DOHH2 (cell line): ENCODE data around the gene KSR1.

Experiments used
- H3F3A ChIP-seq: fragments of 200-600 bp; sonication (generic), shearing (Covaris generic); 2 replicates; pipeline ENCODE4 v1.6.0; 2016; ENCODE audit warnings: antibody characterized with exemption, mild to moderate bottlenecking; ENCODE audit not compliant: control insufficient read depth, insufficient read depth
- H3K27ac ChIP-seq: fragments of 200-600 bp; sonication (generic); 2 replicates; pipeline ENCODE4 v1.5.1; 2014; ENCODE audit warnings: low read depth, mild to moderate bottlenecking, low read length, moderate library complexity
- H3K27me3 ChIP-seq: fragments of 200-600 bp; sonication (generic); 2 replicates; pipeline ENCODE4 v1.6.1; 2014; ENCODE audit warnings: mild to moderate bottlenecking, low read length, mixed read lengths; ENCODE audit not compliant: control insufficient read depth
- H3K36me3 ChIP-seq: fragments of 200-600 bp; sonication (generic); 2 replicates; pipeline ENCODE4 v1.6.1; 2014; ENCODE audit warnings: mild to moderate bottlenecking, low read length, moderate library complexity, mixed read lengths; ENCODE audit not compliant: control insufficient read depth
- H3K4me1 ChIP-seq: fragments of 200-600 bp; sonication (generic); 2 replicates; pipeline ENCODE4 v1.6.1; 2014; ENCODE audit warnings: mild to moderate bottlenecking, low read length, mixed read lengths; ENCODE audit not compliant: control insufficient read depth
- H3K4me2 ChIP-seq: fragments of 200-600 bp; sonication (generic); 2 replicates; pipeline ENCODE4 v1.6.0; 2014; ENCODE audit warnings: mild to moderate bottlenecking, low read length, moderate library complexity
- H3K4me3 ChIP-seq: fragments of 200-600 bp; sonication (generic); 2 replicates; pipeline ENCODE4 v1.5.1; 2014; ENCODE audit warnings: mild to moderate bottlenecking, low read length, mixed read lengths
- H3K79me2 ChIP-seq: fragments of 200-600 bp; sonication (generic); 2 replicates; pipeline ENCODE4 v1.6.1; 2014; ENCODE audit warnings: mild to moderate bottlenecking, low read length, mixed read lengths; ENCODE audit not compliant: control insufficient read depth
- H3K9me2 ChIP-seq: fragments of 200-600 bp; sonication (generic); replicated peaks from 2 replicates; pipeline ENCODE4 v1.6.1; 2014; ENCODE audit warnings: mild to moderate bottlenecking, low read length, mixed read lengths; ENCODE audit not compliant: control insufficient read depth
- H3K9me3 ChIP-seq: fragments of 200-600 bp; sonication (generic); 2 replicates; pipeline ENCODE4 v1.6.1; 2014; ENCODE audit warnings: antibody characterized with exemption, low read length, mixed read lengths; ENCODE audit not compliant: control insufficient read depth, insufficient read depth
- H4K20me1 ChIP-seq: fragments of 200-600 bp; sonication (generic); 2 replicates; pipeline ENCODE4 v1.6.0; 2014; ENCODE audit warnings: low read depth, mild to moderate bottlenecking, antibody characterized with exemption, low read length, moderate library complexity; ENCODE audit not compliant: control insufficient read depth, insufficient read depth
- CTCF ChIP-seq: fragments of 200-600 bp; sonication (generic); IDR thresholded peaks from one replicate; pipeline ENCODE4 v1.5.1; 2014; ENCODE audit warnings: antibody characterized with exemption, mild to moderate bottlenecking, low read depth, low read length; ENCODE audit not compliant: poor library complexity, severe bottlenecking
- EZH2phosphoT487 ChIP-seq: fragments of 200-600 bp; sonication (generic); IDR thresholded peaks from 2 replicates; pipeline ENCODE4 v1.6.1; 2017; ENCODE audit warnings: borderline replicate concordance, mild to moderate bottlenecking, antibody characterized with exemption, low read length, moderate library complexity, mixed read lengths

The KSR1 gene

GRCh38 chr17:27542841-27543463 is 86.7 kb downstream of the KSR1 start:
- Histone ChIP-seq H3K27me3 (peaks cover 61% of the 10 kb centered on the region), H3K9me2 (no peaks in the 10 kb centered on the region), H3K36me3 (no peaks in the 10 kb centered on the region), H3K4me1 (peaks cover 12% of the 10 kb centered on the region), H3K27ac (no peak overlapping the region), H3K4me3 (no peak overlapping the region), H3K4me2 (no peak overlapping the region), H3K9me3 (no peaks in the 10 kb centered on the region), H3F3A (no peaks in the 10 kb centered on the region), H3K79me2 (no peaks in the 10 kb centered on the region), H4K20me1 (no peaks in the 10 kb centered on the region)
- TF ChIP-seq CTCF (no peak), EZH2phosphoT487 (no peak)

GRCh38 chr17:27543464-27543856 is 87.2 kb downstream of the KSR1 start:
- Histone ChIP-seq H4K20me1 (no peaks in the 10 kb centered on the region), H3K4me3 (no peak overlapping the region), H3K9me2 (no peaks in the 10 kb centered on the region), H3K4me1 (peaks cover 12% of the 10 kb centered on the region), H3K79me2 (no peaks in the 10 kb centered on the region), H3K36me3 (no peaks in the 10 kb centered on the region), H3K27me3 (peaks cover 61% of the 10 kb centered on the region), H3F3A (no peaks in the 10 kb centered on the region), H3K4me2 (no peak overlapping the region), H3K27ac (no peak overlapping the region), H3K9me3 (no peaks in the 10 kb centered on the region)
- TF ChIP-seq CTCF (no peak), EZH2phosphoT487 (no peak)

DNA sequence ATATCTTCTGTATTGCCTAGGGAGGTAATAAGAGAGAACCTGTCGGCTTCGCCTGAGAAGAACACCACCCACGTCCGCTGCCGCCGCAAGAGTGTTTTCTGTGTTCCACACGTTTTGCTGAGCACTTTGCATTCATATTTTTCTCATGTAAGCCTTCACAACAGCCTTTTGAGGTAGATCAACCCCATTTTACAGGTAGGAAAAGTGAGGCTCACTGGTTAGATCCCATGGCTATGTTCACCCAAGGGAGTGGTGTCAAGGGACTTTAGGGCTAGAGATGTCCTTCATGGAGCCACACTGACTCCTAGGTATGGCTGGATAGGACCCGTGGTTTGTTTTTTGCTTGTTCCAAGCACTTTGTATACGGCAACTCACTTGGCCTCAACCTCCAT is 87.7 kb downstream of the KSR1 start:
- Histone ChIP-seq H3K79me2 (no peaks in the 10 kb centered on the region), H3K4me2 (no peak overlapping the region), H3K4me3 (no peak overlapping the region), H4K20me1 (no peaks in the 10 kb centered on the region), H3K27me3 (peaks cover 61% of the 10 kb centered on the region), H3K9me2 (no peaks in the 10 kb centered on the region), H3K9me3 (no peaks in the 10 kb centered on the region), H3F3A (no peaks in the 10 kb centered on the region), H3K27ac (no peak overlapping the region), H3K36me3 (no peaks in the 10 kb centered on the region), H3K4me1 (peaks cover 12% of the 10 kb centered on the region)
- no peak for TF ChIP-seq EZH2phosphoT487
- TF ChIP-seq CTCF: no peak
